ENCODE results near the gene NFATC2.

GRCh38 chr20:51531141-51531710, 11.3 kb downstream of the NFATC2 start:
- TF ChIP-seq TSHZ2 (CRISPR knock-in tag; IDR thresholded peaks at IDR 0.05) (no peak), PATZ1 (CRISPR knock-in tag; IDR thresholded peaks at IDR 0.05; ENCODE audit: borderline replicate concordance) (no peak), ZFP3 (CRISPR knock-in tag; IDR thresholded peaks at IDR 0.05) (no peak), TCF4 (CRISPR knock-in tag; IDR thresholded peaks at IDR 0.05; ENCODE audit: borderline replicate concordance) (no peak), ISL1 (CRISPR knock-in tag; IDR thresholded peaks at IDR 0.05) (no peak), PPARA (CRISPR knock-in tag; IDR thresholded peaks at IDR 0.05; ENCODE audit: borderline replicate concordance) (no peak), ZNF70 (CRISPR knock-in tag; IDR thresholded peaks at IDR 0.05) (no peak), TOX (CRISPR knock-in tag; IDR thresholded peaks at IDR 0.05; ENCODE audit: borderline replicate concordance) (no peak), ZNF8 (CRISPR knock-in tag; IDR thresholded peaks at IDR 0.05) (no peak), ZC3H10 (CRISPR knock-in tag; IDR thresholded peaks at IDR 0.05) (no peak), RARB (CRISPR knock-in tag; IDR thresholded peaks at IDR 0.05) (no peak), ESRRG (CRISPR knock-in tag; IDR thresholded peaks at IDR 0.05) (no peak)
